Measurements from ENCODE around the gene NUBP1.

DNA sequence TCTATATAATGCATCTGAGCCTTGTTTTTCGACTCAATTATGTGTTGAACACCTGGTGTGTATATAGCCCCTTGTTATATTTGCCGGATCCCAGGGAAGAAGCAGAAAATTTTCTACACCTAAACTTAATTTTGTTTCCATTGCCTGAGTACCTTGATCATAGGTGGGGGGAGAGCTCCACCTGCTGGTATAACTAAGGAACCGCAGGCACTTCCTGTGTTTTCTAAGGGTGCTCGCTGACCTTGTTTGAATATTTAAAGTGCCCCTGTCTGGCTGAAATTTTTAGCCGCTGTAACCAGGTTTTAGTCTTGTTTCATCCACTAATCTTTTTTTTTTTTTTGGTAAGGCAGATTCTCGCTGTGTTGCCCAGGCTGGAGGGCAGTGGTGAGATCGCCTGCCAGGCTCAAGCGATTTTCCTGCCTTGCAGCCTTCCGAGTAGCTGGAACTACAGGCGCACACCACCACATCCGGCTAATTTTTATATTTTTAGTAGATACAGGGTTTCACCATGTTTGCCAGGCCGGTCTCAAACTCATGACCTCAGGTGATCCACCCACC is 6.5 kb upstream of the NUBP1 start:
- TF ChIP-seq, protein P1, sequence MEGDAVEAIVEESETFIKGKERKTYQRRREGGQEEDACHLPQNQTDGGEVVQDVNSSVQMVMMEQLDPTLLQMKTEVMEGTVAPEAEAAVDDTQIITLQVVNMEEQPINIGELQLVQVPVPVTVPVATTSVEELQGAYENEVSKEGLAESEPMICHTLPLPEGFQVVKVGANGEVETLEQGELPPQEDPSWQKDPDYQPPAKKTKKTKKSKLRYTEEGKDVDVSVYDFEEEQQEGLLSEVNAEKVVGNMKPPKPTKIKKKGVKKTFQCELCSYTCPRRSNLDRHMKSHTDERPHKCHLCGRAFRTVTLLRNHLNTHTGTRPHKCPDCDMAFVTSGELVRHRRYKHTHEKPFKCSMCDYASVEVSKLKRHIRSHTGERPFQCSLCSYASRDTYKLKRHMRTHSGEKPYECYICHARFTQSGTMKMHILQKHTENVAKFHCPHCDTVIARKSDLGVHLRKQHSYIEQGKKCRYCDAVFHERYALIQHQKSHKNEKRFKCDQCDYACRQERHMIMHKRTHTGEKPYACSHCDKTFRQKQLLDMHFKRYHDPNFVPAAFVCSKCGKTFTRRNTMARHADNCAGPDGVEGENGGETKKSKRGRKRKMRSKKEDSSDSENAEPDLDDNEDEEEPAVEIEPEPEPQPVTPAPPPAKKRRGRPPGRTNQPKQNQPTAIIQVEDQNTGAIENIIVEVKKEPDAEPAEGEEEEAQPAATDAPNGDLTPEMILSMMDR (IDR thresholded peaks at IDR 0.05; ENCODE audit: low read depth, low read length, poor library complexity, severe bottlenecking), result peak; percentile 89
- TF ChIP-seq EZH2phosphoT487 (IDR thresholded peaks at IDR 0.05; ENCODE audit: borderline replicate concordance, low read length), result no peak
